Trophoblast cell (in vitro differentiated cells and primary cell): ENCODE measurements around the gene RPS27A.

Experiments used
- DNase-seq, 2 donors: peaks; one replicate each; pipeline ENCODE4 v3.0.0-alpha.2; 2016
- H2AFZ ChIP-seq: 2 replicates; pipeline ENCODE4 v1.6.1; 2013; ENCODE audit warnings: low read length, moderate library complexity, mild to moderate bottlenecking; ENCODE audit not compliant: insufficient read depth, poor library complexity
- H2AK5ac ChIP-seq: 2 replicates; pipeline ENCODE4 v1.6.1; 2013; ENCODE audit warnings: mild to moderate bottlenecking, low read length
- H2BK120ac ChIP-seq: 2 replicates; pipeline ENCODE4 v1.6.1; 2013; ENCODE audit warnings: low read length, mild to moderate bottlenecking, moderate library complexity; ENCODE audit not compliant: insufficient read depth, poor library complexity
- H2BK12ac ChIP-seq: 2 replicates; pipeline ENCODE4 v1.6.1; 2013; ENCODE audit warnings: mild to moderate bottlenecking, low read length, moderate library complexity
- H2BK5ac ChIP-seq: 2 replicates; pipeline ENCODE4 v1.6.1; 2013; ENCODE audit warnings: low read length, low read depth, moderate library complexity, mild to moderate bottlenecking; ENCODE audit not compliant: poor library complexity
- H3K14ac ChIP-seq: 2 replicates; pipeline ENCODE4 v1.6.1; 2013; ENCODE audit warnings: mild to moderate bottlenecking, low read length
- H3K18ac ChIP-seq: 2 replicates; pipeline ENCODE4 v1.6.1; 2013; ENCODE audit warnings: mild to moderate bottlenecking, low read length
- H3K23ac ChIP-seq: 2 replicates; pipeline ENCODE4 v1.6.1; 2013; ENCODE audit warnings: low read length
- H3K27ac ChIP-seq: 2 replicates; pipeline ENCODE4 v1.5.1; 2013; ENCODE audit warnings: low read depth, mild to moderate bottlenecking, inconsistent platforms, low read length, moderate library complexity
- H3K27me3 ChIP-seq: 2 replicates; pipeline ENCODE4 v1.6.1; 2013; ENCODE audit warnings: inconsistent platforms, mild to moderate bottlenecking, low read length, moderate library complexity; ENCODE audit not compliant: insufficient read depth
- H3K36me3 ChIP-seq, 2 experiments: 1 replicate in 1 of 2; 2 replicates in 1 of 2; pipeline ENCODE4 v1.6.1; 2013; ENCODE audit warnings: low read length in 2 of 2, mild to moderate bottlenecking in 2 of 2, moderate library complexity in 1 of 2; ENCODE audit not compliant: insufficient read depth in 2 of 2, control insufficient read depth in 1 of 2
- H3K4ac ChIP-seq: 2 replicates; pipeline ENCODE4 v1.6.1; 2013; ENCODE audit warnings: low read depth, mild to moderate bottlenecking, low read length, moderate library complexity
- H3K4me1 ChIP-seq, 2 experiments: 1 replicate in 1 of 2; 2 replicates in 1 of 2; pipeline ENCODE4 v1.6.1; 2013; ENCODE audit warnings: low read length in 2 of 2, mild to moderate bottlenecking in 2 of 2, moderate library complexity in 1 of 2; ENCODE audit not compliant: insufficient read depth in 2 of 2, control insufficient read depth in 1 of 2
- H3K4me2 ChIP-seq: 2 replicates; pipeline ENCODE4 v1.6.1; 2013; ENCODE audit warnings: inconsistent platforms, mild to moderate bottlenecking, low read length, moderate library complexity
- H3K4me3 ChIP-seq: 2 replicates; pipeline ENCODE4 v1.5.1; 2013; ENCODE audit warnings: mild to moderate bottlenecking, low read depth, low read length, inconsistent platforms
- H3K79me1 ChIP-seq: one replicate; pipeline ENCODE4 v1.6.1; 2013; ENCODE audit warnings: low read length
- H3K79me2 ChIP-seq: 2 replicates; pipeline ENCODE4 v1.6.1; 2013; ENCODE audit warnings: low read length, mild to moderate bottlenecking; ENCODE audit not compliant: control insufficient read depth, insufficient read depth, poor library complexity
- H3K9ac ChIP-seq: 2 replicates; pipeline ENCODE4 v1.6.1; 2013; ENCODE audit warnings: mild to moderate bottlenecking, low read length
- H3K9me3 ChIP-seq: 2 replicates; pipeline ENCODE4 v1.6.1; 2013; ENCODE audit warnings: low read depth, mild to moderate bottlenecking, control low read depth, inconsistent platforms, low read length; ENCODE audit not compliant: insufficient read depth
- H4K12ac ChIP-seq: 2 replicates; pipeline ENCODE4 v1.6.1; 2013; ENCODE audit warnings: low read depth, mild to moderate bottlenecking, low read length, moderate library complexity
- H4K8ac ChIP-seq: 2 replicates; pipeline ENCODE4 v1.6.1; 2013; ENCODE audit warnings: low read depth, mild to moderate bottlenecking, low read length, moderate library complexity
- H4K91ac ChIP-seq: one replicate; pipeline ENCODE4 v1.6.1; 2013; ENCODE audit warnings: low read depth, mild to moderate bottlenecking, low read length, moderate library complexity
- WGBS: extraction: QIAGEN DNeasy Blood & Tissue Kit; methylation state at CpG from one replicate; pipeline ENCODE4 v1.1.7; 2013; ENCODE audit warnings: missing lambda C conversion rate; ENCODE audit not compliant: insufficient read length, insufficient coverage; ENCODE audit errors: extremely low coverage; 5-methylcytosine and 5-hydroxymethylcytosine counted together

RPS27A gene

GRCh38 chr2:55232863-55233657 is 572 bp downstream of the RPS27A start:
- Histone ChIP-seq H3K4me2 (peak overlapping the region; percentile 90), H3K27me3 (no peaks in the 10 kb centered on the region), H3K4ac (peak overlapping the region; percentile 90), H3K18ac (peak overlapping the region; percentile 81), H3K79me2 (peaks cover 12% of the 10 kb centered on the region), H2AK5ac (peak overlapping the region; percentile 22), H3K27ac (peak overlapping the region; percentile 80), H3K36me3 (peaks cover 6 to 23% of the 10 kb centered on the region in 2 experiments), H3K4me1 (peaks cover 2 to 9% of the 10 kb centered on the region in 2 experiments), H3K23ac (no peak overlapping the region), H3K79me1 (peaks cover 14% of the 10 kb centered on the region), H2BK120ac (peak overlapping the region; percentile 57), H4K91ac (peak overlapping the region; percentile 69), H3K9ac (peak overlapping the region; percentile 96), H3K4me3 (peak overlapping the region; percentile 88), H4K8ac (peak overlapping the region; percentile 78), H2AFZ (peak overlapping the region; percentile 14), H3K14ac (peak overlapping the region; percentile 65), H3K9me3 (no peaks in the 10 kb centered on the region), H2BK12ac (no peak overlapping the region), H2BK5ac (peak overlapping the region; percentile 75), H4K12ac (peak overlapping the region; percentile 45)
- peak; percentile 18 to 35 for DNase-seq
- WGBS, result no CpG with 5 or more reads among the region's 33 CpGs

DNA sequence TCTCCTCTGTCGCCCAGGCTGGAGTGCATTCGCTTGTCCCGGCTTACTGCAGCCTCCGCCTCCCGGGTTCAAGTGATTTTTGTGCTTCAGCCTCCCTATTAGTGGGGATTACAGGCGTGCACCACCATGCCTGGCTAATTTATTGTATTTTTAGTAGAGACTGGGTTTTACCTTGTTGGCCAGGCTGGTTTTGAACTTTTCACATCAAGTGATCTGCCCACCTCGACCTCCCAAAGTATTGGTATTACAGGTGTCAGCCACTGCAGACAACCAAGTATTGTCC is 1.1 kb downstream of the RPS27A start:
- Histone ChIP-seq H3K27ac (no peak overlapping the region), H2BK5ac (no peak overlapping the region), H3K4ac (peak overlapping the region; percentile 88), H3K9me3 (no peaks in the 10 kb centered on the region), H4K12ac (no peak overlapping the region), H3K9ac (peak overlapping the region; percentile 72), H2AK5ac (no peak overlapping the region), H4K8ac (no peak overlapping the region), H3K23ac (no peak overlapping the region), H3K27me3 (no peaks in the 10 kb centered on the region), H2BK12ac (no peak overlapping the region), H3K79me2 (peaks cover 12% of the 10 kb centered on the region), H3K4me3 (peak overlapping the region; percentile 88), H3K79me1 (peaks cover 14% of the 10 kb centered on the region), H3K4me2 (peak overlapping the region; percentile 90), H3K36me3 (peaks cover 7 to 23% of the 10 kb centered on the region in 2 experiments), H3K4me1 (peaks cover 2 to 9% of the 10 kb centered on the region in 2 experiments), H3K14ac (no peak overlapping the region), H2AFZ (no peak overlapping the region), H2BK120ac (no peak overlapping the region), H3K18ac (no peak overlapping the region), H4K91ac (no peak overlapping the region)
- no CpG with 5 or more reads among the region's 7 CpGs for WGBS
- no peak for DNase-seq

DNA sequence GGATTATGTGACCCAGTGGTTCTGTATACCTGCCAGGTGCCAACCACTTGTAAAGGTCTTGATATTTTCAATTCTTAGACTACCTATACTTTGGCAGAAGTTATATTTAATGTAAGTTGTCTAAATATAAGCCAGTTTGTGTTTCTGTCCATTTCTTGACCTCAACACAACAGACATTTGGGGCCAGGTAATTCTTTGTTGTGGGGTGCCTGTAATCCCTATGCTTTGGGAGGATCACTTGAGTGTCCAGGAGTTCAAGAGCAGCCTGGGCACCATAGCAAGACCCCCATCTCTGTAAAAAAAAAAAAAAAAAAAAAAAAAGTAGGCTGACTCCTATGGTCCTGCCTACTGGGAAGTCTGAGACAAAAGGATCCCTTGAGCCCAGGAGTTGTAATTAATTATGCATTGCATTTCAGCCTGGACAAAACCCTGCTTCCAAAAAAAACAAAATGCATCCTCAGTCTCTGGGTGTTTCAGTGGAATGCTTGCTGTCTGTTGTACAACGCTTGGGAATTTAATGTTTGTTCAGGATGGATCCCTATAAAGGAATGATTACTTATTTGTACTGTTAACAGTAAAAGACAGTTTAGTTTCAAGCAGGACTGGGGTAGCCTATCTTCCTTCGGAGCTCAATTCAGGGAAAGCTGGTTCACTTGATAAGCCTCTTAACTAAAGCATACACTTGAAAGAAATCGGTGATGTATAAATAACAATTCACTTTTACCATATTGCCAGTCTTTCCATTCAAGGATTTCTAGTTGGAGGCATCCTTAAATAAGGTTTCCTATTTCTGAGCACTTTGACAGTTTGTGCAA is 3.4 kb downstream of the RPS27A start:
- Histone ChIP-seq H4K91ac (no peak overlapping the region), H2AFZ (no peak overlapping the region), H3K4ac (no peak overlapping the region), H2AK5ac (no peak overlapping the region), H3K18ac (no peak overlapping the region), H3K14ac (no peak overlapping the region), H3K4me1 (peaks cover 0 to 7% of the 10 kb centered on the region in 2 experiments), H3K36me3 (peaks cover 7 to 23% of the 10 kb centered on the region in 2 experiments), H2BK120ac (no peak overlapping the region), H2BK5ac (no peak overlapping the region), H3K27me3 (no peaks in the 10 kb centered on the region), H3K79me2 (peaks cover 12% of the 10 kb centered on the region), H3K4me2 (no peak overlapping the region), H3K23ac (no peak overlapping the region), H3K27ac (no peak overlapping the region), H3K4me3 (no peak overlapping the region), H3K9ac (no peak overlapping the region), H2BK12ac (no peak overlapping the region), H4K12ac (no peak overlapping the region), H4K8ac (no peak overlapping the region), H3K9me3 (no peaks in the 10 kb centered on the region), H3K79me1 (peaks cover 14% of the 10 kb centered on the region)
- no CpG with 5 or more reads among the region's 3 CpGs for WGBS
- no peak for DNase-seq

DNA sequence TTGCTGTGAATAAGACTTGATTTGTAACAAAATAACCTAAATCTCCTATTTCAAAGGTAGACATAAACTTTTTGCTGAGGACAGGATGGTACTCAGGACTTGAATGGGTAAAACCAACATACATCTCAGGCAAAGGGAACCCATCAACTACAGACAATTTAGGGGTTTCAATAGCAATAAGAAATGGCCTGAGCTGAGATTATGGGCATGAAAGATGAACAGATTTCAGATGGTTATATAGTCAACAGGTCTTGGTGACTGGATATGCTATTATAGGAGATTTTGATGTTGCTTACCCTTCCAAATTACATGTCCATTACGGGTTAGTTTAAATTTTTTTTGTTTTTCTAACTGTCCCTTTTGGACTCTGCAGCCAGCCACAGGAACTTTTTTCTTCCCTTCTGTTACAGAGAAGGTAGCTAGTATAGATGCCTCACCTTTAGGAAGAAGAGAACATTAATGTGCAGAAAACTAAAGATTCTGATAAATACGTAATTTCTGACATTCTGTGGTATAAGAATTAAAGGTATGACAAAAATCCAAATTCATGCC is 4.6 kb downstream of the RPS27A start:
- Histone ChIP-seq H3K18ac (no peak overlapping the region), H3K4me2 (no peak overlapping the region), H3K9me3 (no peaks in the 10 kb centered on the region), H3K23ac (no peak overlapping the region), H3K36me3 (peaks cover 9 to 26% of the 10 kb centered on the region in 2 experiments), H3K14ac (no peak overlapping the region), H2BK120ac (no peak overlapping the region), H3K79me2 (peaks cover 10% of the 10 kb centered on the region), H4K91ac (no peak overlapping the region), H2AK5ac (no peak overlapping the region), H4K12ac (no peak overlapping the region), H2BK12ac (no peak overlapping the region), H3K79me1 (peaks cover 8% of the 10 kb centered on the region), H3K9ac (no peak overlapping the region), H4K8ac (no peak overlapping the region), H3K27ac (no peak overlapping the region), H3K4me1 (peaks cover 0 to 7% of the 10 kb centered on the region in 2 experiments), H2BK5ac (no peak overlapping the region), H2AFZ (no peak overlapping the region), H3K27me3 (no peaks in the 10 kb centered on the region), H3K4me3 (no peak overlapping the region), H3K4ac (no peak overlapping the region)
- no peak for DNase-seq
- no CpG with 5 or more reads among the region's 2 CpGs for WGBS
